A673 (cell line): ENCODE data around the gene ALDH1L1. TPM values are rescaled to one million over a fixed set of nuclear protein-coding genes. Genes with fewer than 3 reads are reported as not detected.

ENCODE experiments used
- BruUV-seq: library from RNA; stranded (reverse); fragments of 400-500 nt; replicated peaks from 2 replicates; lab custom pipeline; 2021; lab: Mats Ljungman, UMichigan
- CTCF ChIA-PET: fragments of 300-600 bp; sonication (Branson Sonifier 250); formaldehyde crosslinking; loops from one replicate; lab custom pipeline; 2022; ENCODE audit warnings: antibody characterized with exemption; lab: Charles Lee
- POLR2A ChIA-PET: fragments of 300-600 bp; sonication (Branson Sonifier 250); formaldehyde crosslinking; loops from one replicate; lab custom pipeline; 2022; ENCODE audit warnings: antibody characterized with exemption; ENCODE audit not compliant: low non-redundant PET; lab: Charles Lee
- DNase-seq: peaks from one replicate; pipeline ENCODE4 v3.0.0-alpha.2; 2015; ENCODE audit warnings: low spot score
- H3K27ac ChIP-seq: fragments of 200-600 bp; sonication (generic); 2 replicates; pipeline ENCODE4 v1.5.1; 2016; ENCODE audit warnings: mixed run types, low read depth, mild to moderate bottlenecking, mixed read lengths, antibody characterized with exemption, low read length; ENCODE audit not compliant: poor library complexity, severe bottlenecking
- H3K27me3 ChIP-seq: fragments of 200-600 bp; sonication (generic); replicated peaks from 2 replicates; pipeline ENCODE4 v1.6.1; 2017; ENCODE audit warnings: mixed run types, low read depth, mild to moderate bottlenecking, mixed read lengths, antibody characterized with exemption, low read length; ENCODE audit not compliant: insufficient read depth, poor library complexity
- H3K36me3 ChIP-seq: fragments of 200-600 bp; sonication (generic); 2 replicates; pipeline ENCODE4 v1.6.1; 2016; ENCODE audit warnings: mixed run types, mild to moderate bottlenecking, mixed read lengths, antibody characterized with exemption, low read length; ENCODE audit not compliant: insufficient read depth, poor library complexity, severe bottlenecking
- H3K4me1 ChIP-seq: fragments of 200-600 bp; sonication (generic); 2 replicates; pipeline ENCODE4 v1.6.1; 2017; ENCODE audit warnings: mixed run types, mild to moderate bottlenecking, mixed read lengths, antibody characterized with exemption, low read length; ENCODE audit not compliant: insufficient read depth, poor library complexity, severe bottlenecking
- H3K4me3 ChIP-seq: fragments of 200-600 bp; sonication (generic); 2 replicates; pipeline ENCODE4 v1.5.1; 2016; ENCODE audit warnings: low read depth, mixed run types, mild to moderate bottlenecking, mixed read lengths, low read length; ENCODE audit not compliant: poor library complexity, severe bottlenecking
- H3K9me3 ChIP-seq: fragments of 200-600 bp; sonication (generic); 2 replicates; pipeline ENCODE4 v1.6.1; 2016; ENCODE audit warnings: mixed run types, low read depth, mild to moderate bottlenecking, mixed read lengths, antibody characterized with exemption, low read length; ENCODE audit not compliant: poor library complexity, severe bottlenecking
- CTCF ChIP-seq: fragments of 300-800, 200-600 bp; sonication (generic); conservative IDR thresholded peaks from 2 replicates; pipeline ENCODE4 v1.5.1; 2017; ENCODE audit warnings: low read depth, mild to moderate bottlenecking, antibody characterized with exemption, low read length, moderate library complexity, mixed read lengths
- EZH2 ChIP-seq: fragments of 200-600 bp; sonication (generic); IDR thresholded peaks from 2 replicates; pipeline ENCODE4 v1.6.1; 2017; ENCODE audit warnings: borderline replicate concordance, low read depth, mild to moderate bottlenecking, mixed read lengths, antibody characterized with exemption, low read length; ENCODE audit not compliant: poor library complexity, severe bottlenecking
- intact Hi-C: fragments of 100-400 bp; cut with micrococcal nuclease; formaldehyde crosslinking; loops from one replicate; pipeline ENCODE4 v1.10.0; 2022; ENCODE audit not compliant: unreplicated experiment
- total RNA-seq: library from RNA; stranded (reverse); gene quantifications from 2 replicates; pipeline ENCODE4 v1.2.3, GENCODE V29; 2021

ALDH1L1 gene
- total RNA-seq, 1 experiment from 2014 or later, result 16.9 TPM

- ChIA-PET POLR2A (no interaction called here), CTCF (no interaction called here)
- intact Hi-C loops, result loop anchor here (2.0 to 10.0 kb wide), 4 partner anchors 63 to 1319 kb away; partner anchors contain the start of gene ZXDC
- no peak for DNase-seq
- Histone ChIP-seq H3K27me3 (no peaks in the 10 kb centered on the region), H3K36me3 (no peaks in the 10 kb centered on the region), H3K27ac (peak overlapping the region; percentile 16), H3K4me1 (peaks cover 14% of the 10 kb centered on the region), H3K4me3 (no peak overlapping the region), H3K9me3 (no peaks in the 10 kb centered on the region)
- no peak for TF ChIP-seq CTCF
- TF ChIP-seq EZH2, result no peak
- no TSS peak for BruUV-seq
Observed at GRCh38 chr3:126135406-126136076, 44.8 kb downstream of the ALDH1L1 start.

GRCh38 chr3:126135071-126135405 is 45.3 kb downstream of the ALDH1L1 start:
- no TSS peak for BruUV-seq
- Histone ChIP-seq H3K4me1 (peaks cover 14% of the 10 kb centered on the region), H3K9me3 (no peaks in the 10 kb centered on the region), H3K36me3 (no peaks in the 10 kb centered on the region), H3K27ac (no peak overlapping the region), H3K4me3 (no peak overlapping the region), H3K27me3 (no peaks in the 10 kb centered on the region)
- DNase-seq, result no peak
- POLR2A ChIA-PET, result no interaction called here
- intact Hi-C loops, result loop anchor here (2.0 to 10.0 kb wide), 4 partner anchors 64 to 1320 kb away; partner anchors contain the start of gene ZXDC
- CTCF ChIA-PET, result interaction anchor here (0.8 to 1.0 kb wide), 2 partner anchors 150 to 254 kb away, joined by 3 to 4 read pairs; no protein-coding TSS in a partner anchor
- TF ChIP-seq EZH2, result no peak
- no peak for TF ChIP-seq CTCF

GRCh38 chr3:126134219-126134975 is 46.0 kb downstream of the ALDH1L1 start:
- DNase-seq, result peak; percentile 79
- peaks cover 14% of the 10 kb centered on the region for H3K4me1 ChIP-seq
- TF ChIP-seq CTCF (peak; percentile 83), EZH2 (no peak)
- CTCF ChIA-PET, result interaction anchor here (0.8 to 1.6 kb wide), 4 partner anchors 64 to 254 kb away, joined by 3 to 4 read pairs (median 4); no protein-coding TSS in a partner anchor
- H3K27me3 ChIP-seq, result no peaks in the 10 kb centered on the region
- BruUV-seq, result no TSS peak
- POLR2A ChIA-PET, result interaction anchor here (0.7 kb wide), 1 partner anchor 147 kb away, joined by 3 read pairs; no protein-coding TSS in a partner anchor
- H3K9me3 ChIP-seq, result no peaks in the 10 kb centered on the region
- no peak overlapping the region for H3K4me3 ChIP-seq
- peak overlapping the region; percentile 44 for H3K27ac ChIP-seq
- intact Hi-C loops, result loop anchor here (1.0 to 10.0 kb wide), 7 partner anchors 64 to 1320 kb away; partner anchors contain the start of gene ZXDC
- H3K36me3 ChIP-seq, result no peaks in the 10 kb centered on the region
